ENCODE results near the gene GTPBP4. TPM values are rescaled to one million over a fixed set of nuclear protein-coding genes. Genes with fewer than 3 reads are reported as not detected.
"Not testable (repeated sequence)": the region's sequence is repeated elsewhere in the genome, so short reads cannot be mapped to it uniquely, and the experiment has no call there.

The GTPBP4 gene
- total RNA-seq, 1 donor from 2014 or later, result 202 TPM

DNA sequence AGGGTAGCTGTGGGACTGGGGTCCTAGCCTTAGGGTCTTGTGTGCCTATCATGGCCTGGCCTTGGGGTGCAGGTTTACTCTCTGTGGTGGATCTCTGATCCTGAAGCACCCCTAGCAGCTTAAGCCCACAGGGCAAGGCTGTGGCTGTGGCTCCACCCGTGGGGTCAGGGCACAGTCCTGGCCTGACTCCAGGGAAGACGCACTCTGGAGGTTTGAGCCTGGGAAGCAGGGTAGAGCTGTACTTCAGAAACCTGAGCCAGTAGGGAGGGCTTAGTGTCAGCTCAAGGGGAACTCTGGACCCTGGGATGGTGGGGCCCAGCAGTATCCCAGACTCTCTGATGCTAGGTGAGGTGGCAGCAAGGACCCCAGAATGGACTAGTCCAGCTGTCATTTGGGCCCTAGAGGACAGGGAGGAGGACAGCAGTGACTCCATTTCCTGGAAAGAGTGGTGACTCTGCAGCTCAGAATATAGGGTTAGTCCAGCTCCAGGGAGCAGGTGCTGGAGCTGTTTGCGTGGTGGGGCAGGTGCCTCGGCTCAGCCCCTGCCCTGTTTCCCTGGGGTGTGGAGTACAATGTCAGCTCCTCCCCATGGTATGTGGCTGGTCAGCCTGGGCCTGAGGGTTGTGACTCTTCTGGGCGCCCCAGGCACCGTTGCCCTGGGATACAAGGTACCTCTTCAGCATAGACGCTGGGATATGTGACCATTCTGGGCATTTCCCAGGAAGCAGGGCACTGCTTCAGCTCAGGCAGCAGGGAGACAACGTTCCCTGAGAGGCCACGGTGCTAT is 15.8 kb downstream of the GTPBP4 start:
- Mint-ChIP-seq H3K27me3 (ENCODE audit: insufficient read depth) (no peaks in the 10 kb centered on the region), H3K27ac (peak overlapping the region; percentile 48), H3K36me3 (ENCODE audit: low read depth) (peaks cover 79% of the 10 kb centered on the region), H3K4me1 (ENCODE audit: low read depth) (peaks cover 15% of the 10 kb centered on the region), H3K9me3 (peaks cover 19% of the 10 kb centered on the region), H3K4me3 (no peak overlapping the region)
- intact Hi-C loops (cut with micrococcal nuclease), result no loop called here
- DNase-seq (ENCODE audit: low spot score), result no peak

DNA sequence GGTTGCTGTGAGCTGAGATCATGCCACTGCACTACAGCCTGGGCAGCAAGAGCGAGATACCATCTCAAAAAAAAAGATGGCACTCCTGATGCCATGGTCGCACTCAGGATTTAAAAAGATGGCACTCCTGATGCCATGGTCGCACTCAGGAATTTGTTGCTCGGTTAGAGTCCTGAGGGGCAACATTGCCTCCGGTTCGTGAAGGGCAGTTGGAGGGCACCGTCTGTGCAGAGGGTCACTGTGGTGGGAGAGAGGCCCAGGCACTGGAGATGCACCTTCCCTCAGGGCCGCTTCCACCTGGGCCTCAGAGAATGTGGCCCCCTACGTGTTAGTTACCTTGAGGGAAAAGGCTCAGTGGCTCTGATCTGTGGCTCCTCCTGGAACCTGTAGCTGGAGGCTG is 18.3 kb downstream of the GTPBP4 start:
- Mint-ChIP-seq H3K27me3 (ENCODE audit: insufficient read depth) (no peaks in the 10 kb centered on the region), H3K27ac (peak overlapping the region; percentile 23), H3K9me3 (peaks cover 21% of the 10 kb centered on the region), H3K4me1 (ENCODE audit: low read depth) (peaks cover 36% of the 10 kb centered on the region), H3K4me3 (no peak overlapping the region), H3K36me3 (ENCODE audit: low read depth) (peaks cover 83% of the 10 kb centered on the region)
- intact Hi-C loops (cut with micrococcal nuclease), result no loop called here
- DNase-seq (ENCODE audit: low spot score), result no peak

DNA sequence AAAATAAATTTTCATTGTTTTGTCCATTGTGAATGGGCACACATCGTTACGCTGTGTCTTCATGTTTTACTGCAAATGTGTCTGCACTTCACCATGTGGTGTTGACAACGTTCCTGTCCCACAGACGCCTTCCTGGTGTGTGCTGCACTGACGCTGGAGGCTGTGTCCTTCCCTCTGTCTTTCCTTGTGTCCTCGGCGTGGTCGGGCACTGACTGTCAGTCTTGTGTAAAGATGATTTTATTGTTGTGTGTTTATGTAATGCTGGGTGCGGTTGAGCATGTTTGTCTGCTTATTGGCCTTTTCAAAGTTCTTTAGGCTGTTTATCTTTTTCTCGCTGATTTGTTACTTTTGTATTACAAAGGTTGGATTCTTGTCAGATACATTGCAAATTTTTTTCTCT is 19.3 kb downstream of the GTPBP4 start:
- intact Hi-C loops (cut with micrococcal nuclease), result no loop called here
- Mint-ChIP-seq H3K4me3 (no peak overlapping the region), H3K9me3 (peaks cover 15% of the 10 kb centered on the region), H3K27ac (peak overlapping the region; percentile 44), H3K36me3 (ENCODE audit: low read depth) (peaks cover 85% of the 10 kb centered on the region), H3K27me3 (ENCODE audit: insufficient read depth) (no peaks in the 10 kb centered on the region), H3K4me1 (ENCODE audit: low read depth) (peaks cover 44% of the 10 kb centered on the region)
- no peak for DNase-seq (ENCODE audit: low spot score)

DNA sequence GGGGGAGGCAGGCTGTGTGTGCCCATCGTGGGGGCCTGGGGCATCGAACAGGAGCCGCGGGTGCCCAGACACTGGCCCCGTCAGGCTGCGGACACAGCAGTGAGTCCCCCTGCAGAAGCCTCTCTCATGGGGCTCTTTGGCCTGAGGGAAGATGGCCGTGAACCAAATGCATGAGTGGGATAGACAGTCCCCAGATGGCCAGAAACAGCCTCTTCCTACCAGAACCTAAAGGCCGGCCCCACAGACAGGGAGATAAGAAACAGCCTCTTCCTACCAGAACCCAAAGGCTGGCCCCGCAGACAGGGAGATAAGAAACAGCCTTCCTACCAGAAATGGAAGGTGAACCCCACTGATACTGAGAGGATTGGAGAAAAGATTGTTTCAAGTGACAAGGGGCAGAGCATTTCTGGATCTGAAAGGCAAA is 20.8 kb downstream of the GTPBP4 start:
- intact Hi-C loops (cut with micrococcal nuclease), result no loop called here
- DNase-seq (ENCODE audit: low spot score), result no peak
- Mint-ChIP-seq H3K9me3 (peaks cover 15% of the 10 kb centered on the region), H3K27ac (peak overlapping the region; percentile 97), H3K4me1 (ENCODE audit: low read depth) (peaks cover 44% of the 10 kb centered on the region), H3K27me3 (ENCODE audit: insufficient read depth) (no peaks in the 10 kb centered on the region), H3K4me3 (peak overlapping the region; percentile 39), H3K36me3 (ENCODE audit: low read depth) (peaks cover 81% of the 10 kb centered on the region)

DNA sequence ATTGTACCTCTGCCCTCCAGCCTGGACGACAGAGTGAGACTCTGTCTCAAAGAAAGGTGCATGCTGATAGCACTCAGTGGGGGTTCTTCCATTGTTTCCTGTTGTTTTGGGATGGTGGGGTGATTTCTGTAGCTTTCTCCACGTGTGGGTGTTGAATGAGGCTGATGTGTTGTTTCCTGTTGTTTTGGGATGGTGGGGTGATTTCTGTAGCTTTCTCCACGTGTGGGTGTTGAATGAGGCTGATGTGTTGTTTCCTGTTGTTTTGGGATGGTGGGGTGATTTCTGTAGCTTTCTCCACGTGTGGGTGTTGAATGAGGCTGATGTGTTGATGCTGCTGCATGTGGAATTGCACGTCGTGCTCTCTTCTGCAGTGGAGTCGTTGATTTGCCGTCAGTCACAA is 21.7 kb downstream of the GTPBP4 start:
- Mint-ChIP-seq H3K36me3 (ENCODE audit: low read depth) (peaks cover 83% of the 10 kb centered on the region), H3K9me3 (peaks cover 15% of the 10 kb centered on the region), H3K27ac (peak overlapping the region; percentile 97), H3K4me3 (peak overlapping the region; percentile 65), H3K4me1 (ENCODE audit: low read depth) (peaks cover 44% of the 10 kb centered on the region)
- intact Hi-C loops (cut with micrococcal nuclease), result loop anchor here (1.0 kb wide), 4 partner anchors 17 to 84 kb away; partner anchors contain the start of genes GTPBP4 and IDI1
- H3K27me3 Mint-ChIP-seq (ENCODE audit: insufficient read depth); DNase-seq (ENCODE audit: low spot score): not testable (repeated sequence)

DNA sequence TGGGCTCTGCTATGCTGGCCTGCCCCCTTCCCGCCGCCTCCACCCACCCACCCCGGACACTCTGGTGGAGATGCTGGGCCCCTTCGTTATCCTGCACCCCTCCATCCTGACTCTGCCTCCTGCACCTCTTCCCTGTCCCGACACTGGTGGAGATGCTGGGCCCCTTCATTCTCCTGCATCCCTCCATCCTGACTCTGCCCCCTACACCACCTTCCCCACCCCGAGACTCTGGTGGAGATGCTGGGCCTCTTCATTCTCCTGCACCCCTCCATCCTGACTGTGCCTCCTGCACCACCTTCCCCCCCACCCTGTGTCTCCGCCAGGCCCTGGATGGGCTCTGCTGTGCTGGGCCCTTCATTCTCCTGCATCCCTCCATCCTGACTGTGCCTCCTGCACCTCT is 22.5 kb downstream of the GTPBP4 start:
- peaks cover 15% of the 10 kb centered on the region for H3K9me3 Mint-ChIP-seq
- intact Hi-C loops (cut with micrococcal nuclease), result loop anchor here (1.0 kb wide), 4 partner anchors 17 to 84 kb away; partner anchors contain the start of genes GTPBP4 and IDI1
- no peaks in the 10 kb centered on the region for H3K27me3 Mint-ChIP-seq (ENCODE audit: insufficient read depth)
- H3K36me3 Mint-ChIP-seq (ENCODE audit: low read depth), result peaks cover 80% of the 10 kb centered on the region
- no peak for DNase-seq (ENCODE audit: low spot score)
- peak overlapping the region; percentile 61 for H3K4me3 Mint-ChIP-seq
- H3K27ac Mint-ChIP-seq, result peak overlapping the region; percentile 97
- H3K4me1 Mint-ChIP-seq (ENCODE audit: low read depth), result peaks cover 44% of the 10 kb centered on the region

DNA sequence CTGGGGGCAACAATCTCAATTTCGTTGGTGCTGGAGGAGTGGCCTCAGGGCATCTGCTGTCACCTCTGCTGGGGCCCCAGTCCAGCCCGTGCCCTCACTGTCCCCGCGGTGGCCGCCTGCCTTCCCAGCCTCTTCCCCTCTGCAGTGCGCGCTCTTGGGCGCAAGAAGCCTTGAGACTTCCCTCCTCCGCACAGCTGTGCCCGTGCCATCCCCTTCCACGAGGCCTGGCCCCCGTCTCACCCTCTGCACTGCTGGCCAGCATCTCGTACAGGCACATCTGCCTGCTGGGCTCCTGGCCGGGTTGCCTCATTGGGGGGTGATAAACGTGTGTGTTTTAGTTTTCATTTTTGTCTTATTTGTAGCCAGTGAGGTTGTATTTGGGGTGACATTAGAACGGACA is 23.5 kb downstream of the GTPBP4 start:
- DNase-seq (ENCODE audit: low spot score), result no peak
- Mint-ChIP-seq H3K4me3 (no peak overlapping the region), H3K27me3 (ENCODE audit: insufficient read depth) (no peaks in the 10 kb centered on the region), H3K27ac (peak overlapping the region; percentile 92), H3K4me1 (ENCODE audit: low read depth) (peaks cover 44% of the 10 kb centered on the region), H3K9me3 (peaks cover 15% of the 10 kb centered on the region), H3K36me3 (ENCODE audit: low read depth) (peaks cover 76% of the 10 kb centered on the region)
- intact Hi-C loops (cut with micrococcal nuclease), result no loop called here

DNA sequence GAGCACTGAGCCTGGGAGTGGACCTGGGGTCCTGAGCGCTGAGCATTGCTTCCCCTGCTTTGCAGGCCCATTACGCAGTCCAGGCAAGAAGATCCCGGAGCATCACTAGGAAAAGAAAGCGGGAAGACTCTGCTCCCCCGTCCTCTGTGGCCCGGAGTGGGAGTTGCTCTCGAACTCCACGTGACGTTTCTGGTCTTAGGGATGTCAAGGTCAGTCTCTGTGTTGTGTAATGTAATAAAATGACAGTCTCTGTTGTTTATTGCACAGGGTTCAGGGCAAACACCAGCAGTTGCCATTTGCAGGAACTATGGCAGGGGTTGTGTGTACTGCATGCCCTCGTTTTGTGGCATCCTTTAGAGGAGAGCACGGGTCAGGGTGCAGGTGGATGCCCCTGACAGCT is 27.5 kb downstream of the GTPBP4 start:
- Mint-ChIP-seq H3K27me3 (ENCODE audit: insufficient read depth) (no peaks in the 10 kb centered on the region), H3K27ac (no peak overlapping the region), H3K9me3 (no peaks in the 10 kb centered on the region), H3K4me3 (no peak overlapping the region), H3K36me3 (ENCODE audit: low read depth) (peaks cover 66% of the 10 kb centered on the region), H3K4me1 (ENCODE audit: low read depth) (peaks cover 15% of the 10 kb centered on the region)
- intact Hi-C loops (cut with micrococcal nuclease), result no loop called here
- no peak for DNase-seq (ENCODE audit: low spot score)

DNA sequence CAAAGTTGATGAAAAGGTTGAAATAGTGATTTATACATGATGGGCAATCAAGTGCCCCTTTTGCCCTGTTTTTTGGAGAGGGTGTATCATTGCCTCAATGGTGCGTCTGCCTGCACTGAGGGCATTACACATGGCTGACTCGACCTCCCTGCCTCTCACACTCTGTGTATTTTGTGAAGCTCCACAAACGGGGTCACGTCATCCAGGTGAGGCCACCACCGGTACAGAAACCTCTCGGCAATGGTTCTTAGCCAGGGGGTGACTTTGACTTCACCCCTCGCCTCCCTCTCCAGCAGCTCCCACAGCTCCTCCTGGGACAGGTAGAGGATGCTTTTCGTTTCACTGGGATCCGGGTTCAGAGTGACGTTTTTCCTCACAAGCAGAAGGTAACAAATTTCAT is 31.1 kb downstream of the GTPBP4 start:
- Mint-ChIP-seq H3K27me3 (ENCODE audit: insufficient read depth) (no peaks in the 10 kb centered on the region), H3K4me3 (no peak overlapping the region), H3K27ac (no peak overlapping the region), H3K9me3 (no peaks in the 10 kb centered on the region), H3K4me1 (ENCODE audit: low read depth) (no peaks in the 10 kb centered on the region), H3K36me3 (ENCODE audit: low read depth) (peaks cover 39% of the 10 kb centered on the region)
- DNase-seq (ENCODE audit: low spot score), result no peak
- intact Hi-C loops (cut with micrococcal nuclease), result no loop called here

DNA sequence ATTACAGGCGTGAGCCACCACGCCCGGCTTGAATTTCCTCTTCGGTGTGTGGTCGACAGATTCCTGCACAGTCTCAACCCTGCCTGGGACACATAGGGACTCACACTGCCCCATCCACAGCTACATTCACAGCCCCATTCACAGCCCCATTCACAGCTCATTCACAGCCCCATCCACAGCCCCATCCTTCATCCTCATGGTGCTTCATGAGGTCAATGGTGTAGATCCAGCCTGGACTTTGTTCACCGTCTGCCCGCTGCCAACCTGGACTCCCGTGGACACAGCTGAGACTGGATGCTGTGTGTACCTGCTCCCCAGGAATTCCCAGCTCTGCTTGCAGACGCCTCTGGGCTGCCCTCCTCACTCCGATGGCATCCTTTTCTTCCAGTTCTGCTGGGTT is 32.2 kb downstream of the GTPBP4 start:
- intact Hi-C loops (cut with micrococcal nuclease), result no loop called here
- H3K9me3 Mint-ChIP-seq, result no peaks in the 10 kb centered on the region
- DNase-seq (ENCODE audit: low spot score), result no peak
- no peak overlapping the region for H3K4me3 Mint-ChIP-seq
- H3K27me3 Mint-ChIP-seq (ENCODE audit: insufficient read depth), result no peaks in the 10 kb centered on the region
- H3K27ac Mint-ChIP-seq, result peak overlapping the region; percentile 48
- H3K4me1 Mint-ChIP-seq (ENCODE audit: low read depth), result no peaks in the 10 kb centered on the region
- H3K36me3 Mint-ChIP-seq (ENCODE audit: low read depth), result peaks cover 35% of the 10 kb centered on the region

DNA sequence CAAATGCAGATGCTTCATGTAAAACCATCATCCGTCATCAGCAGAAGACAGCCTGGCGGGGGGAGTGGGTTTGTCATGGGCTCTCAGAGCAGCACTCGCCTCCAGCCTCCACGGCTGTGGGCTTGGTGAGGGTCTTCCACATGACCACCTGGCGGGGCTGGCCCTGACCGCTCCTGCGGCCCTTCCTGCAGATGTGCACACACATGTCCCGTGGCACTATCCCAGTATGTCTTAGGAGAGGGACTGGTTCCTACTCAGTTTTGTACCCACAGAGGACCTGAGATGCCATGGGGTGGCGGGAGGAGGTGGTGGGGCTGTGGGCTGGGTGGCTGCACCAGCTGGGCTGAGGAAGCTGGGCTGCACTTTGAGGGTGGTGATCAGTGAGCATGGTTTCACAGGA is 32.7 kb downstream of the GTPBP4 start:
- no peaks in the 10 kb centered on the region for H3K4me1 Mint-ChIP-seq (ENCODE audit: low read depth)
- no peak for DNase-seq (ENCODE audit: low spot score)
- H3K27ac Mint-ChIP-seq, result no peak overlapping the region
- H3K9me3 Mint-ChIP-seq, result no peaks in the 10 kb centered on the region
- no peaks in the 10 kb centered on the region for H3K27me3 Mint-ChIP-seq (ENCODE audit: insufficient read depth)
- peaks cover 32% of the 10 kb centered on the region for H3K36me3 Mint-ChIP-seq (ENCODE audit: low read depth)
- intact Hi-C loops (cut with micrococcal nuclease), result no loop called here
- H3K4me3 Mint-ChIP-seq, result no peak overlapping the region

DNA sequence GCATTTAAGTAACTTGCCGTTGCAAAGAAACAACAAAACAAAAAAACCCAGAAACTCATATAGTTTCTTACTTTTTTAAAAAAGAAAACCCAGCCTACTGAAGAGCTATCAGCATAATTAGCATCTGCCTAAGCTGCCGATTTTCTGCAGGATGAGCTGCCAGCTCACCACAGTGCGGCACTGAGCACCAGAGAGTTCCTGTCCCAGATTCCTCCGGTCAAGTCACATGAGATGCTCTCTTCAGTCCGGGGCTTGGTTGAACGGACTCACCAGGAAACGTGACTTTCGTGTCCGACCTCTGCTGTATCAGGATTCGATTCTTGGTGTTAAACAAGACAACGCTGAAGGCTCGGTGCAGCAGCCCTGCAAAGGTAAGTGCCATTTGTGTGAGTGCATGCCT is 34.2 kb downstream of the GTPBP4 start:
- Mint-ChIP-seq H3K27me3 (ENCODE audit: insufficient read depth) (no peaks in the 10 kb centered on the region), H3K27ac (no peak overlapping the region), H3K9me3 (no peaks in the 10 kb centered on the region), H3K4me1 (ENCODE audit: low read depth) (no peaks in the 10 kb centered on the region), H3K4me3 (no peak overlapping the region), H3K36me3 (ENCODE audit: low read depth) (peaks cover 26% of the 10 kb centered on the region)
- intact Hi-C loops (cut with micrococcal nuclease), result no loop called here
- DNase-seq (ENCODE audit: low spot score), result no peak

DNA sequence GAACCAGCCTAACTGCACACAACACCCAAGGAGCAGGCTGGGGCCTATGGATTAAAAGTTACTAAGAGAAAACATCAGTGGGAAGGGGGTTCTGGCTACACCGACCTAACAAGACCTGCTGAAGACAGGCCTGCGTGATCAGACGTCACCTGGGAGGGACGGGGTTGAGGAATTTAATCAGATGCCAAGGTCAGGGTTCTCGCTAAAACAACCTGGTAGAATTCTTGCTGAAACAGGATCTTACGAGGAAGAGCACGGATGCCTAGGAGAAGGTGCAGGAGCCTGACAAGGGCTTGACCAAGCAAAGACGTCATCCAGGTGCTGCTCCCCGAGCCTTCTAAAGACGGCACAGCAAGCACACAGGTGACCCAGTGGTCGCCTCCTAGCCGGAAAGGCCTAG is 35.9 kb downstream of the GTPBP4 start:
- no peak for DNase-seq (ENCODE audit: low spot score)
- Mint-ChIP-seq H3K9me3 (no peaks in the 10 kb centered on the region), H3K27ac (no peak overlapping the region), H3K4me1 (ENCODE audit: low read depth) (no peaks in the 10 kb centered on the region), H3K36me3 (ENCODE audit: low read depth) (peaks cover 18% of the 10 kb centered on the region), H3K27me3 (ENCODE audit: insufficient read depth) (no peaks in the 10 kb centered on the region), H3K4me3 (no peak overlapping the region)
- intact Hi-C loops (cut with micrococcal nuclease), result no loop called here
